Esophagus squamous epithelium (tissue), 4 donors: ENCODE results near the gene TBC1D3C.
"Not testable (repeated sequence)": the region's sequence is repeated elsewhere in the genome, so short reads cannot be mapped to it uniquely, and the experiment has no call there.

ENCODE experiments used
- POLR2A ChIP-seq, 4 donors: fragments of 450-650 bp; IDR thresholded peaks; one replicate each; pipeline ENCODE4 v1.6.1; 2017; ENCODE audit warnings: antibody characterized with exemption in 4 of 4, mild to moderate bottlenecking in 4 of 4, moderate library complexity in 3 of 4
- TF ChIP-seq, protein P1 (sequence below), 6 experiments: fragments of 450-650 bp in 4 of 6; fragments of 200-600 bp in 2 of 6; sonication (generic) in 2 of 6; IDR thresholded peaks; one replicate each; pipeline ENCODE4 v1.5.1; 2016 to 2019; ENCODE audit warnings: antibody characterized with exemption in 6 of 6, mild to moderate bottlenecking in 4 of 6, moderate library complexity in 4 of 6

DNA sequence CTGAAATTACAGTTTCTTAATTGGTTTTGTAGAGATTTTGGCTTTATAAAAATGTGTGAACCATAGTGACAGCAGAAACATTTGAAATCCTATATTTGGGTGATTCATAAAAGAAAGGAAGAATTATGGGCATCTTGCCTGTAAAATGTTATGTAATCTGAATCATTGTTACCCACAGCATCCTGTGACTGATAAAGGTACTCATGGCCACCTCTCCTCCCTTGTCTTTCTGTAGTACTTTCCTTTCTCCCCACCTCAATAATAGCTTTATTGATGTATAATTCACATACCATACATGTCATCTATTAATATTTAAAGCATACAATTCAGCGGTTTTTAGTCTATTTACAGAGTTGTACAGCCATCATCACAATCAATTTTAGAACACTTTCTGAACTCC lies 30.8 kb upstream of the TBC1D3C start:
- TF ChIP-seq, protein P1, sequence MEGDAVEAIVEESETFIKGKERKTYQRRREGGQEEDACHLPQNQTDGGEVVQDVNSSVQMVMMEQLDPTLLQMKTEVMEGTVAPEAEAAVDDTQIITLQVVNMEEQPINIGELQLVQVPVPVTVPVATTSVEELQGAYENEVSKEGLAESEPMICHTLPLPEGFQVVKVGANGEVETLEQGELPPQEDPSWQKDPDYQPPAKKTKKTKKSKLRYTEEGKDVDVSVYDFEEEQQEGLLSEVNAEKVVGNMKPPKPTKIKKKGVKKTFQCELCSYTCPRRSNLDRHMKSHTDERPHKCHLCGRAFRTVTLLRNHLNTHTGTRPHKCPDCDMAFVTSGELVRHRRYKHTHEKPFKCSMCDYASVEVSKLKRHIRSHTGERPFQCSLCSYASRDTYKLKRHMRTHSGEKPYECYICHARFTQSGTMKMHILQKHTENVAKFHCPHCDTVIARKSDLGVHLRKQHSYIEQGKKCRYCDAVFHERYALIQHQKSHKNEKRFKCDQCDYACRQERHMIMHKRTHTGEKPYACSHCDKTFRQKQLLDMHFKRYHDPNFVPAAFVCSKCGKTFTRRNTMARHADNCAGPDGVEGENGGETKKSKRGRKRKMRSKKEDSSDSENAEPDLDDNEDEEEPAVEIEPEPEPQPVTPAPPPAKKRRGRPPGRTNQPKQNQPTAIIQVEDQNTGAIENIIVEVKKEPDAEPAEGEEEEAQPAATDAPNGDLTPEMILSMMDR (IDR thresholded peaks at IDR 0.05), result not testable (repeated sequence)
- TF ChIP-seq POLR2A (IDR thresholded peaks at IDR 0.05), result not testable (repeated sequence)
